OCI-LY1 (cell line): ENCODE measurements around the gene TBXAS1.

ENCODE experiments used
- CTCF ChIP-seq: fragments of 200-600 bp; sonication (generic), shearing (Covaris generic); IDR thresholded peaks from 2 replicates; pipeline ENCODE4 v1.5.1; 2017; ENCODE audit warnings: mild to moderate bottlenecking, antibody characterized with exemption, low read length, moderate library complexity, mixed read lengths
- EZH2 ChIP-seq: fragments of 200-600 bp; sonication (generic), shearing (Covaris generic); IDR thresholded peaks from 2 replicates; pipeline ENCODE4 v1.8.0; 2017; ENCODE audit warnings: borderline replicate concordance, mixed run types, mild to moderate bottlenecking, antibody characterized with exemption, low read length, moderate library complexity, mixed read lengths

- TF ChIP-seq CTCF (no peak), EZH2 (no peak)
Observed at GRCh38 chr7:140004672-140005071, 175.6 kb downstream of the TBXAS1 start.
